Suppressor macrophage (primary cell): ENCODE data around the gene ADGRV1.
"Not testable (repeated sequence)": the region's sequence is repeated elsewhere in the genome, so short reads cannot be mapped to it uniquely, and the experiment has no call there.

Experiments used
- DNase-seq, 4 experiments: peaks; one replicate each; pipeline ENCODE4 v3.0.0-alpha.2; 2020 to 2022

ADGRV1 gene

GRCh38 chr5:90740244-90740799 lies 181.7 kb downstream of the ADGRV1 start:
- DNase-seq: no peak

- DNase-seq: no peak
Measured at GRCh38 chr5:90741022-90741564, 182.5 kb downstream of the ADGRV1 start.

GRCh38 chr5:90746119-90746518 lies 187.5 kb downstream of the ADGRV1 start:
- no peak for DNase-seq

DNA sequence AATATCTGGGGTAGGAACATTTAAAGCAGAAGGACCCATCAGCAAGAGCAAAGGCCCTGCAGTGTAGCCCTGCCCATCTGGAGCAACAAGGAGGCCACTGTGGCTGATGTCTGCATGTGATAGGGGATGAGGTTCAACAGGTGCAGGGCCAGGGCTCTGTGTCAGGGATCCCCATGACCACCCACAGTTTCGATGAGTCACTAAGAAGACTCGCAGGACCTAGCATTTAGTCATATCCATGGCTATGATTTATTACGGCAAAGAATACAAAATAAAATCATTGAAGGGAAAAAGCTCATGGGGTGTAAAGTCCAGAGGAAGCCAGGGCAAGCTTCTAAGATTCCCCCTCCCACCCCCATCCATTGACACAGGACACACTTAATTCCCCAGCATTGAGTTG lies 188.6 kb downstream of the ADGRV1 start:
- no peak for DNase-seq

GRCh38 chr5:90747693-90748092 lies 189.1 kb downstream of the ADGRV1 start:
- DNase-seq: no peak

- no peak for DNase-seq
Measured at GRCh38 chr5:90759119-90759518, 200.5 kb downstream of the ADGRV1 start.

DNA sequence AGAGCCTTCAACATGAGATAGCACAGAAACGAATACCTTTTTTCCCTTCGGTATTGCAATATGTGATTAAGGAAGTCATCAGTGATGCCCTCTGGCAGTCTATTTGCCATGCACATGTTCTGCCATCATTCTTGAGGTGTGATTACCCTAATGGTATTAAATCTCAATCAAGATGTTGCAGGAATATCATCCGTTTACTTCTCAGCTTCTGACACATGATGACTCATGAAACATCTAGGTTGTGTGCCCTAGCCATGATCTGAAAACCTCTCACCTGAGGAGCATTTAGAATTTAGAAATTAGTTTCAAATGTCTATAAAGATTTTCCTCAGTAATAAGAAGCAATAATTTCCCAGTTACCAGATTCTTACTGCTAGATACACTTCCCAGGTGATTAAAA lies 209.1 kb downstream of the ADGRV1 start:
- DNase-seq: no peak

GRCh38 chr5:90770006-90770541 lies 211.5 kb downstream of the ADGRV1 start:
- not testable (repeated sequence) for DNase-seq

DNA sequence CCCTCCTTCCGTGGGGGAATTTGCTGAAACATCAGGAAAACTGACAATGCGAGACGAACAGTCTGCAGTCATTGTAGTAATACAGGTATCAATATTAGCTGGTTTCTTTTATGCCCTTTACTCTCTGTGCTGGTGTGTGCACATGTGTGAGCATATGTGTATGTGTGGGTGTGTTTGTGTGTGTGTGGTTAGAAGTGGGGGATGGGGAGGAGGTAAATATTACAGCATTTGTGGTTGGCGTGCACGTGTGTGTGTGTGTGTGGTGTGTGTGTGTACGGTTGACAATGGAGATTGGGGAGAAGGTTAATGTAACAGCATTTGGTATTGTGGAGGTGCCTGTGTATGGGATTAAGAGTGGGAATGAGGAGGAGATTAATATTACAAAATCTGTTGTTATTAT lies 219.4 kb downstream of the ADGRV1 start:
- no peak for DNase-seq

- DNase-seq: peak; percentile 80 to 89 (median 86)
Measured at GRCh38 chr5:90783460-90784333, 225.1 kb downstream of the ADGRV1 start.

GRCh38 chr5:90786756-90787155 lies 228.2 kb downstream of the ADGRV1 start:
- no peak for DNase-seq

GRCh38 chr5:90792725-90793124 lies 234.1 kb downstream of the ADGRV1 start:
- DNase-seq: no peak

- no peak for DNase-seq
Measured at GRCh38 chr5:90793183-90793582, 234.6 kb downstream of the ADGRV1 start.

DNA sequence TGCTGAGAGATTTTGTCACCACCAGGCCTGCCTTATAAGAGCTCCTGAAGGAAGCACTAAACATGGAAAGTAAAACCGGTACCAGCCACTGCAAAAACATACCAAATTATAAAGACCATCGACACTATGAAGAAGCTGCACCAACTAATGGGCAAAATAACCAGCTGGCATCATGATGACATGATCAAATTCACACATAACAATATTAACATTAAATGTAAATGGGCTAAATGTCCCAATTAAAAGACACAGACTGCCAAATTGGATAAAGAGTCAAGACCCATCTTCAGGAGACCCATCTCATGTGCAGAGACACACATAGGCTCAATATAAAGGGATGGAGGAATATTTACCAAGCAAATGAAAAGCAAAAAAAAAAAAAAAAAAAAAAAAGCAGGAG lies 238.3 kb downstream of the ADGRV1 start:
- DNase-seq: not testable (repeated sequence)

- DNase-seq: not testable (repeated sequence)
Measured at GRCh38 chr5:90800082-90800481, 241.5 kb downstream of the ADGRV1 start.

- not testable (repeated sequence) for DNase-seq
Measured at GRCh38 chr5:90800515-90800914, 241.9 kb downstream of the ADGRV1 start.

GRCh38 chr5:90802474-90803317 lies 244.1 kb downstream of the ADGRV1 start:
- peak; percentile 15 to 61 (median 45) for DNase-seq

DNA sequence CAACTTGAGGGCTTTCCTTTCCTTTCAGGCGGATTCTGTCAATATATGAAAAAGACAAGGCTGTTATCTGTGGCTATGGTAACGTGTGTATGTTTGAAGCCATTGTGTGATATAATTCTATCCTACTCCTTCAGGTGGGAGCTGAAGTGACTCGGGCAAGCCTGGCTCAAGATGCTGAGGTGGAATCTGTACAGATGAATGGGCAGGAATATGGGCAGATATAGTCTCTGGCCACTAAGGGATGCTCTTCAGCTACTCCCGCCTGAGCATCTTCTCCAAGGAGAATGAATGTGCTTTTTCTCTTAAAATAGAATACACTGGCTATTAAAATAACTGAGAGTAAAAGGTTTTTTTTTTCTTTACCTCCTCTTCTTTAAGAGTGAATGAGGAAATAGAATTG lies 244.8 kb downstream of the ADGRV1 start:
- no peak for DNase-seq

DNA sequence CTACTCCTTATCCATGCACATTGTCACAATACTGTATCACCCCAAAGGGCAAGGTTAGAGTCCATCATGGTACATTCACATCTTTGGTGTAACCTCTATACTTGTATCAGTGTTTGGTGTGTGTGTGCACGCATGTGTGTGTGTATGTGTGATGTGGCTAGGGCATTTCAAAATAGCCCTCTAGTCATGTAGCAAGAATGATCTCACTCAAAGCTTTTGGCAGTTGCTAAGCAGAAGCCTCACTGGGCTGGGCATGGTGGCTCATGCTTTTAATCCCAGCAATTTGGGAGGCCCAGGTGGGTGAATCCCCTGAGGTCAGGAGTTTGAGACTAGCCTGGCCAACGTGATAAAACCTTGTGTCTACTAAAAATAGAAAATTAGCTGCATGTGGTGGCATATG lies 245.3 kb downstream of the ADGRV1 start:
- no peak for DNase-seq

DNA sequence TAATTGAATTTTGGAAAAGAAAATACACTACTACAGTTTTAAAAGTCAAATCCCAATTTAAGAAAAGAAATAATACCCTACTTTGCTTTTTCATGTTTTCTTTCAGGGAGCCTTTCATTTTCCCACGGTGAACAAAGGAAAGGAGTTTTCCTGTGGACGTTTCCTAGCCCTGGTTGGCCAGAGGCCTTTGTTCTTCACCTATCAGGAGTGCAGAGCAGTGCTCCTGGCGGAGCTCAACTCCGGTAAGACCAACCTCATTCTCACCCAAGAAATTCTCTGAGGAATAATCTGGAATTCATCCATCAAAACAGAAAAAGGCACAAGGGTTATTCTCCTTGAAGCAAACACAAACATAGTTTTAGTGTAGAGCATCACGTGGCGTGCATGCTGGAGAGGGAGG lies 248.9 kb downstream of the ADGRV1 start:
- no peak for DNase-seq

DNA sequence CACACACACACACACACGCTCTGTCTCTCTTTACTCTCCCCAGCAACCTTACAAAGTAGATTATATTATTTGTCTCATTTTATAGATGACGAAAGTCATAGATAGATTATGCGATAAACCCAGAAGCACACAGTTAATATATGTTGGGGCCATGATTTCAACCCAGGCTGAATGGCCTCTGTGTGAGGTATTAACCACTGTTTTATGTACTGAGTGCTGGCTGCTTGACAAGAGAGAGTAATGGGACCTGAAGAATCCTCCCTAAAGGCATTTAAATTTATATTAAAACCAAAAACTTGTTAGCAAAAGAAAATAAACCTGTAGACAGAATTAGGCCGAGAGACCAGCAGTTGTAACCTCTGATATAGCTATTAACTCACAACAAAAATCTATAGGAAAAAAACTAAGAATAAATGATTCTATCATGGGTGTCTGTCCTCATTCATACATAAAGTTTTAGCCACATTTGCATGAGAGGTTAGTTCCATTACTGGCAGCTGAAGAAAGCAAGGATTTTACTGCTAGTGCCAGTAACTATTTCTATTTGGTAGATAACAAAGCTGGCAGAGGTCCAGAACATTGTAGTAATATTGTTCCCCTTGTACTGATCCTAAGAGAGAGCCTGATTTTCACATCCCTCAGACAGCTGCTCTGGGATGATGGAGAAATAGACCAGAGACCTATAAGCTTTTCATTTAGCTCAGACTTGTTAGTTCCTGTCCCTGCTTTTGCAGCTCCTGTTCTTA lies 250.9 kb downstream of the ADGRV1 start:
- no peak for DNase-seq

GRCh38 chr5:90810211-90810610 lies 251.6 kb downstream of the ADGRV1 start:
- no peak for DNase-seq
